Activated naive CD8-positive, alpha-beta T cell treated with anti-CD3 and anti-CD28 coated beads, Interleukin-2, amount 50 U/mL, for 16 hours (primary cell): ENCODE results near the gene ADAMTS12.

Experiments
- DNase-seq: peaks from one replicate; pipeline ENCODE4 v3.0.0-alpha.2; 2020; ENCODE audit warnings: low read depth, low spot score

Gene ADAMTS12

GRCh38 chr5:33807771-33808170, 84.0 kb downstream of the ADAMTS12 start:
- no peak for DNase-seq

DNA sequence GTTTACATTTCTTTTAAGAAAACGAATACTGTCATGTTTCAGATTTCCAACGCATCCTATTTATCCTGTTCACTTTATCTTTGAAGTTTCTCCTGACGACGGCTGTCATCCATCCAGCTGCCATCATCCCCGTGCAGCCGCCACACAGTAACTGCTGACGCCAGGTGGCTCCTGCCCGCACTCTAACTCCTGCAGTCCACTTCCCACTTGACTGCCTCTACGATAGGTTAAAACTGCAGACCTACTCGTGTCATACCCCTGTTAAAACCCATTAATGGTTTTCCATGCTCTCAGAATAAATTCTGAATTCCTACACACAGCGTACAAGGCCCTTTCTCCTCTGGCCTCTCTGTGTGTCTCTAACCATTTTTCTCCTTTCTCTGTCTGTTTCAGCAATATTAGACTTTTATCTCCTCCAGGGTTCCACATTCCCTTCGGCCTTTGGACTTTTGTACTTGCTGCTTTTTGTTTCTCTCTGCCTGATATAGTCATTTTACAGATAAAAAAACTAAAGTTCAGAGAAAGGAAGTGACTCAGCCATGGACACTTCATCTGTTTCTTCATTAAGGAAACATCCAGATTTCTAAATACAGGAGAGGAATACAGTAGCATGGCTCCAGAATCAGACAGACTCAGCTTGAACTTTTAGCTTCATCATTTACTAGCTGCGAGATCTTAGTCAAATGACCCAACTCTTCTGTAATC, 84.9 kb downstream of the ADAMTS12 start:
- no peak for DNase-seq

DNA sequence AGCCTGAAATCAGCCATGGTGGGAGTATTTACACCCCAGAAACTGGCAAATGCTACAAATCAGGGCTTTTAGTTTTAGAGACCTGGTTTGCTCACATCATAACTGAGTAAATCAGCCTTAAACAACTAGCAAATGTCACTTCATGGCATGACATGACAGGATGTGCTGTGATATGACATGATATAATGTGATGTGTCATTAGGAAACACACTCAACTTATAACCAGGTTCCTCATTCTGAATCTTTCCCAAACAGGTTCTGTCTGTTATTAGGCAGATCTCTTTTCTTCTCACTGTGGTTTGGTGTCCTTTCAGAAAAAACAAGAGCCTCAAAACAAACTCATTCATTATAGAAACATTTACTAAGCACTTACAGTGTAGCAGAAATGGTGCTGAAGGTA, 90.5 kb downstream of the ADAMTS12 start:
- no peak for DNase-seq

DNA sequence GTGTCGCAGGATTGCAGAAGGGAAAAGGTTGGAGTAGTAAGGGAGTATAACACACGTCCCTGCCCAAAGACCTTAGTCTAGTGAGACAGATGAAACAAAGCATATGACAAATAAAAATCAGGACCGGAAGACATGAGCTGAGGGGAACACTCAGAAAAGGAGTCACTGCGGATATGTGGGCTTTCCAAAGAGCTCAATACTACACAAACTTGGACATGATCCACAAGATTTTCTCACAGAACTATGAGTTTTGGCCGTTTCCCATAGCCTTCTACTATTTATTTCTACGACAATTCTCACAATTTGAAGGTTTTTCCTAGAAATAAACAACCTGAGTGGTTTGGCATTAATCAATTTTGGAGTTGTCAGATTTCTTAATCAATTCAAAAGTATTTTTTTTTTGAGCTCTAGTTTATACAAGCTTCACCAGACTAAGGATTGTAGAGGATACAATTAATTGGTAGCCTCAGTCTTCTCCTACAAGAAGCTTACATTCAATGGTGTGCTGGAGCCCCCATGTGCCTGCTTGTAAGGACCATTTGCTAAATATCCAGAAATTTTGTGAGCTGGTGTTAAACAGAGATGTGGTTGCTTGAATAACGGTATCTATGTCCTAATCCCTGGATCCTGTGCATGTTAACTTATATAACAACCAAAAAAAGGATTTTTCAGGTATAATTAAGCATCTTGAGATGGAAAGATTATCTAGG, 91.4 kb downstream of the ADAMTS12 start:
- DNase-seq = no peak

- DNase-seq = no peak
These were observed 96.3 kb downstream of the ADAMTS12 start for GRCh38 chr5:33795496-33795895.

DNA sequence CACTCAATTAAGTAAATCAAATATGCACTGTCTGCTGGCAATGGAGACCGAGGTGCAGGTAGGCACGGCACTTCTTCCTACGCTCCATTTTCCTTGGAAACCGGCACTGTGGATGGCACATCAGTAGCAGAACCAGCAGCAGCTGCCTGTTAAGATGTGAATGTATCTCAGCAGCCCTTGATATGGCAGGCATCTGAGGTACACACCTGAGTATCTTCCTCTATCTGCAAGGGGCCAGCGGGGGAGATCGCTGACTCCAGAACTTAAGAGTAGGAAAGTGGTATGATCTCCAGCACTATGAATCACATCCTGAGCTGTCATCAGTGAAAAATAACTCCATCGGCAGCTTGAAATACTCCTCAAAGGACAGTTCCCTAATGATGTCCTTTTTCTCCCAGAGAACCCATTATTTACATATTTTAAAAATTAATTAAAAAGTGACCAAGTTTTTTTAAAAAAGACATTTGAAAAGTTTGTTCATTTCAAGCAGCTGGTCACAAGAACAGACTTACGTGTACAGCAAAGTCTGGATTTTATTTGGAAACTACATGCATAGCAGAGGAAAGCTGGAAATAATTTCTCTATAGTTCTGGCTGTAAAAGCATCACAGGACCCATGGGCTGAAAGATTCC, 97.1 kb downstream of the ADAMTS12 start:
- DNase-seq = no peak

GRCh38 chr5:33793836-33794549, 97.8 kb downstream of the ADAMTS12 start:
- no peak for DNase-seq

GRCh38 chr5:33793276-33793675, 98.5 kb downstream of the ADAMTS12 start:
- DNase-seq = no peak

- no peak for DNase-seq
These were observed 99.2 kb downstream of the ADAMTS12 start for GRCh38 chr5:33792559-33792958.

GRCh38 chr5:33789567-33789957, 102.2 kb downstream of the ADAMTS12 start:
- no peak for DNase-seq

DNA sequence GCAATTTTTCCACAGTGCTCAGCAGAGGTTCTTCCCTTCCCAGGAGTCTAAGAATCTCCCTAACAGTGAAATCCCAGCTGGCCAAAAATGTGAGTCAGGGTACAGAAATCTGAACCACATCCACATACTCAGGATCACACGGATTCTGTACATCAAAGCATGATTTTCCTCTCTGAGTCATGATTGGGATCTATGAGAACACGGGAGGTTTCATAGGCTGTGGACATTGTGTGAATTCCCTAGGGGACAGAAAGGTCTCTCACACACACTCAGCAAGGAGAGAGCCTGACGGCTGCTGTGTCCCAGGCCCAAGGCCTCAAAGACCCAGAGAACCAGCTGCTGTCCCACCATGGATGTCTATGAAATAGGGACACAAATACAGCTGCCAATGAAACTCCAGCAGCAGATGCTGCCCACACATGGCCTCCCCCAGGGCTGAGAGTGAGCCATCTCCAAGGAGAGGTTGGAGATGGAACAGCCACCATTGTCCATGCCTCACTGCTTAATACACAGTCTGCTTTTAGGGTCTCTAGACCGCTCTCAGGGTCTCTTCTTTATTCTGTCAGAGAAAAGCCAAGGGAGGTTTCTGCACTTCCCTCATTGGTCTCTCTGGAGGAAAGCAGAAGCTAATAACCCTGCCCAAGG, 102.7 kb downstream of the ADAMTS12 start:
- DNase-seq = no peak

DNA sequence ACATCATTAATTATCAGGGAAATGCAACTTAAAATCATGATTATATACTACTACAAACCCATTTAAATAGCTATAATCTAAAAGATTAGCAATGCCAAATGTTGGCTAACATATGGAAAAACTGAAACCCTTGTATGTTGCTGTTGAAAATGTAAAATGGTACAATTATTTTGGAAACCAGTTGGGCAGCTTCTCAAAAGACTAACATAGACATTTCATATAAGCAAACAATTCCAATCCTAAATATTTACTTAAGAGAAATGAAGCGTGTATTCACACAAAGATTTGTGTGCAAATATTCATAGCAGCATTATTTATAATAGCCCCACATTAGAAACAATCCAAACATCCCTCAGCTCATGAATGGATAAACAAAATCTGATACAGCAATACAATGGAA, 106.2 kb downstream of the ADAMTS12 start:
- DNase-seq = no peak

DNA sequence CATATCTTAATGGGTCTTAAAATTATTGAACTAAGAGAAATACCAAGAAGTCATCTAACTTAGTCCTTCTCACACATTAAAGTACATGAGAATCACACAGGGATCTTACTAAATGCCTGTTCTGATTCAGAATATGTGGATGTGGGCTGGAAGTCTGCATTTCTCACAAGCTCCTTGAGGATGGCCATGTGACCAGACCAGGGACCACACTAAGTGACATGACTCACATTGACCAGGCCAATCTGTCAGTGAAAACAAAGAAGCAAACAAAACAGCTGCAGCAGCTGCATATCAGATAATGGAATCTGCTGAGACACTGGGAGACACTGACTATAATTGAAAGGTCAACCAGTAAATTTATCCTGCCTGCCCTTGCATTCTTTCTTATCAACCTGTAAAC, 110.5 kb downstream of the ADAMTS12 start:
- no peak for DNase-seq

GRCh38 chr5:33776151-33776660, 115.6 kb downstream of the ADAMTS12 start:
- no peak for DNase-seq

GRCh38 chr5:33774341-33774740, 117.4 kb downstream of the ADAMTS12 start:
- no peak for DNase-seq

DNA sequence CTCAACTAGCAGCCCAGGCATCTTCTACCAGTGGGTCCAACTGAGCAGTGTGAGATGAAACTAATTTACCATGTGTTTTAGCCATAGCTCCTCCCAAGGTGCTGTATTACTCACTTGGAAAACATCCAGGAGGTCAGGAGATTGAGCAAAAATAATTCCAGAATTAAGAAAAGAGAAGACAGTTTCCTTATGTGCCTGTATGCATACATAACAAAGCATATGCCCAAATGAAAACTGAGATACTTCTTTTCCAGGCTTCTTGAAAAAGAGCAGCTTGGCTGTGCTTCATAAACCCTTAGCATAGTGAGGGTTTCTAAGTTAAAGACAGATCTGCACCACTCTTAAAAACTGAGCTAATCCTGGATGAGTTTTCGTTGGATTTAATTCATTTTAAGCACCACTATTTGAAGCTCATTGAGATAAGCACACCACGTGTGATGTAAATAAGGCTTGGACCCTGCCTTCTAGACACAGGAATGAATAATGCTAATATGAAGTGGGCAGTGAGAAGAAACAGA, 119.4 kb downstream of the ADAMTS12 start:
- DNase-seq = no peak

GRCh38 chr5:33769968-33770367, 121.8 kb downstream of the ADAMTS12 start:
- no peak for DNase-seq

DNA sequence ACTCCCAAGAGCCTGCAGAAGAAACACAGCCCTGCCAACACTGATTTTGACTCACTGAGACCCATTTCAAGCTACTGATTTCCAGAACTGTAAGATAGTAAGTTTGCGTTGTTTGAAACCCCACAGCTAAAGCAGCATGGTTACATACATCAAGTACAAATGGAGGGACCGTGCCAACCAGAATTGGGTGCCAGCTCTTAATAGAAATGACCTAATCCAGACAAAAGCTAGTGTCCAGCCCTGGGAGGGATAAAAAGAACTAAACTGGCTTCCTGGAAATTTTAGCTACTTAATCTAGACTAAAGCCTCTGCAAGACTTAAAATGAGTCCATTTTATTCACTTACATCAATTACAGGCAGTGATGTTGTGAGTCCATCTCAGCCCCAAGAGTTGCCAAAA, 122.6 kb downstream of the ADAMTS12 start:
- DNase-seq = no peak

- no peak for DNase-seq
These were observed 125.8 kb downstream of the ADAMTS12 start for GRCh38 chr5:33766023-33766422.

DNA sequence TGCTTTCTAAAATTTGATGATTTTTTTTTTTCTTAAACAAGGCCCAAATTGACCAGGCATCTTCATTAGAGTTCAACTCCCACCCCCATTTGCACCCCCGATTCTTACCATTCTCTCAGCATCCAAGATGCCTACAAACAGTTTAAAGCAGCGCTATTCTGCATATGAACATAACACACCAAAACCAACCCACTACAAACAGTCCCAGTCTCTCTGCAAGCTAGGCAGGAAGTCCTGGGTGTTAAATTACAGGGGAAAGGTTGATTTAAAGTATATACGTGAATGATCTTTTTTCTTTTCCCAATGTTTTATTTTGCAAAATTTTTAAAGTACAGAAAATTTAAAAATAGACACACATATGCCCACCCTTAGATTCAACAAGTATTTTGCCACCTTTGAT, 127.0 kb downstream of the ADAMTS12 start:
- DNase-seq = no peak

DNA sequence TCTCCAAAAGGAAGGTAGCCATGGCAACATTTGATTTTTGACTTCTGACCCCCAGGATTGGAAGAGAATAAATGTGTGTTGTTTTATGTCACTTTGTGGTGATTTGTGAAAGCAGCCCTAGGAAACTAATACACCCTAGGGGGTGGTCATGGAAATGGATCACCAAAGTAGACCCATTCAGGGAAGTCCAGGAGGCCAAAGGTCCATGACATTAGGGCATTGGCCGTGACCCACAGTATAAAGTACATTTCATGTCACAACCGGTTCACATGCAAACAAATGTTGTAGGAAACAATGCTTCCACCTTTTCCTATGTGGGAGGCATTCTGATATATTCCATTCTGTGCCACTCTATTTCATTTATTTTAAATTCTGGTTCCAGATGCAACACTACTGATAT, 128.4 kb downstream of the ADAMTS12 start:
- no peak for DNase-seq
